DMS 273 (cell line): ENCODE measurements around the gene RNF167.

Experiments
- DNase-seq: peaks from one replicate; lab custom pipeline; 2025; ENCODE audit not compliant: unreplicated experiment; lab: John Stamatoyannopoulos, UW

The RNF167 gene

DNA sequence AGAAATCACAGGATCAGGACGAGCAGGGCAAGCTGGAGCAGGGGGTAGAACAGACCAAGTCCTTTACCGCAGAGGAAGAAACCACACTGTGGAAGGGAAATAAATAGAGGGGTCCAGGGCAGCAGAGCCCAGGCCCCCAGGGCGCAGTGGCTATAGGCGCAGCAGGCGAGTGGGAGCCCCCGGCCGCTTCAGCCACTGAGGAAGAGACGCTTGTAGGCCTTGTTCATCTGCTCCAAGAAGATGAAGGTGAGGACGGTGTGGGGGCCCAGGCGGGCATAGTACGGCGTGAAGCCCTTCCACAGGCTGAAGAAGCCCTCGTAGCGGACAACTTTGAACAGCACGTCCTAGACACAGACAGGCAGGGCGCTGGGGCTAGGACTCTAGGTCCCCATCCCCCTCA, 2.5 kb upstream of the RNF167 start:
- DNase-seq: no peak

DNA sequence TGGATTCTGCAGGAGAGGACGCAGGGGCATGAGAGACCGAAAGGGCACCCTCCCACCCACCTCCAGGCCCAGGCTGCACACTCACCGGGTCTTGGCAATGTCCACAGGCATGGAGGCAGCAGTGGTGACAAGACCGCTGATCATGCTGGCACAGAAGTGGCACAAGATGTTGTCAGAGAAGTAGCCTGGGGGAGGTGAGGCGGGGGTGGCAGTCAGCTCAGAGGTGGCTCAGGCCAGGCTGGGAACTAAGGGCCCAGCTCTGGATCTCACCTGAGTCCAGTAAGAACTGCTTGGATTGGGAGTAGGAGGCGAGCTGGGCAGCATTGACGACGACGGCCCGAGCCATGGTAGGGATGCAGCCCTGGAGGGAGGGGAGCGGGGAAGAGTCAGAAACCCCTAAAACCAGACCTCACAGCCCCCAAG, 2.0 kb upstream of the RNF167 start:
- DNase-seq: no peak

DNA sequence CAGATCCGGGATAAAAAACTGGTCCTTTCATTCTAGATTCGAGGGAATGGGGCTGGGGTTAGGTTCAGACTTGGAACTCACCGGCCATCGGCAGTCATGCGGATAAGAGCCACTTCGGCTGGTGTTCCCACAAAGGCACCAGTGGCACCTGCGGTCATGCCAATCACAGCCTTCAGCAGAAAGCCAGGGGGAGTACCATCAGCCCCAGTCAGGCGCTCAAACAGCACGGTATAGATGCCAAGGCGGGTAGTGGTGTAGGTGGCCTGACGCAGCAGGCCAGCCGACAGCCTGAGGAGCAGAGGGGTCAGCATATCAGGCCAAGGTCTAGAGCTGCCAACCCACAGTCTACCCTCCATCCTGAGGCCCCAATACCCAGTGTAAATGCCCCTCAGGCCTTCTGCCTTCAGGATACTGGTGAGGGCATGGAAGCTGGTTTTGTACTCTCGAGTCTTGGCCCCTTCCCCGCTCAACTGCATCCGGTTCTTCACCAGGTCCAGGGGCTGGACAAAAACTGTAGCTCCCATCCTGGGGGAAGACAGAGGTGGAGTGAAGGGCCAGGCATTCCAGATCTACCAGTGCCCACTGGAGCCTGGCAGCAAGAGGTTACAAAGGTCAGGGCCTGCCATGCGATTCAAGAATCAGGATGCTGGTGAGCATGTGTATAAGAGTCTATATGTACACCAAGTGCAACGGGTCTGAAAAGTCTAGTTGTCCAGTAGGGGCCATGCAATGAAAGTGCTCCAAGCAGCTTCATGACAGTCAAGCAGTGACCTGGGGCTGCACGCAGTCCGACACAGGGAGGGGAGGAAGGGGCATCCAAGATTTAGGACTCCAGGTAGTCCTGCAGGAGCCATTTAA, 1.2 kb upstream of the RNF167 start:
- peak; percentile 44 for DNase-seq

DNA sequence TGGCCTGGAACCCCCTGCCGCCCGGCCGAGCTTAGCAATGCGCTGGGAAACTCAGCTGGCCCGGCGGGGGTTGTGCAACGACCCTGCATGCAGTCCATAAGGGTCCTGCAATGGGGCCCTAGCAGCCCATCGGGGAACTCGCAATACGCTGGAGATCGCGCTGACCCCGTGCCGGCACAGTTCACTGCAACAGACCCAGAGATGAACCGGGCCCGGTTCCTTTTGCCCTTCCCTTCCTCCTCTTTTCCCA, 597 bp upstream of the RNF167 start:
- DNase-seq: no peak

DNA sequence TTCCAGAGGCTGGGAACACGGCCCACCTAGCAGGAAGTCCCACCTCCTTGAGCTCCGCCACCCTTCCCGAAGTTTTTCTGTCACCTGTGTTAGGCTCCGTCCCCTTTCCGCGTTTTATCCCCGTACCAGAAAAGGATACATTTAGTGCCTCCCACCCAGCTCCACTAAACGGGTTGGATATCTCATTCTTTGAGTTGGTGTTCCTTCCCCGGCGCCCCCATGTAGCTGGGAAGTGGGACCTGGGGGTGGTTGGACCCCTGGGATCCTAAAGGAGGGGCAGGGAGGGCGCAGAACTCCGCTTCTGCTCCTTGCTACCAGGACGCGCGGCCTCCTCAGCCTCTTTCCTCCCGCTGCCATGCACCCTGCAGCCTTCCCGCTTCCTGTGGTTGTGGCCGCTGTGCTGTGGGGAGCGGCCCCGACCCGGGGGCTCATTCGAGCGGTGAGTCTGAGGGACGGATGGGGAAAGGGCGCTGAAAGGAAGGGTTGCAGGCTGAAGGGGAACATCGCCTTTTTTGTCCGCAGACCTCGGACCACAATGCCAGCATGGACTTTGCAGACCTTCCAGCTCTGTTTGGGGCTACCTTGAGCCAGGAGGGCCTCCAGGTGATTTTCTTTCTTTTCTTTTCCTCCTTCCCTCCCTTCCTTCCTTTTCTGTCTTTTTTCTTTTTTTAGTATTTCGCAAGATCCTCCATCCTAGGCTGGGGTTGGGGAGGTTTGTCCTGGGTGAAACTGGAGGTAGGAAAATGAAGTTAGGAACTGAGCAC, 669 bp downstream of the RNF167 start:
- peak; percentile 57 for DNase-seq

DNA sequence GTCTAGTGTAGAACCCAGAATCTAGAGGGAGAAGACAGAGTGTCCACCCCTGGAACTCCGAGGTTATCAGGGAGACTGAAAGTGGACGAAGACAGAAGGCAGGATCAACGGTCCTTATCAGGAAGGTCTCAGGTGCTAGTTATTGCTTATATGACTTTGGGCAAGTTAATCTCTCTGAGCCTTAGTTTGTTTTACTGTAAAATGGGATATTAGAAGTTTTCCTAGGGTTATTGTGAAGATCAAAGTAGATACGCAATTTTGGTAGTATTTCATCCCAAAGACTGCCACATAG, 1.2 kb downstream of the RNF167 start:
- no peak for DNase-seq

DNA sequence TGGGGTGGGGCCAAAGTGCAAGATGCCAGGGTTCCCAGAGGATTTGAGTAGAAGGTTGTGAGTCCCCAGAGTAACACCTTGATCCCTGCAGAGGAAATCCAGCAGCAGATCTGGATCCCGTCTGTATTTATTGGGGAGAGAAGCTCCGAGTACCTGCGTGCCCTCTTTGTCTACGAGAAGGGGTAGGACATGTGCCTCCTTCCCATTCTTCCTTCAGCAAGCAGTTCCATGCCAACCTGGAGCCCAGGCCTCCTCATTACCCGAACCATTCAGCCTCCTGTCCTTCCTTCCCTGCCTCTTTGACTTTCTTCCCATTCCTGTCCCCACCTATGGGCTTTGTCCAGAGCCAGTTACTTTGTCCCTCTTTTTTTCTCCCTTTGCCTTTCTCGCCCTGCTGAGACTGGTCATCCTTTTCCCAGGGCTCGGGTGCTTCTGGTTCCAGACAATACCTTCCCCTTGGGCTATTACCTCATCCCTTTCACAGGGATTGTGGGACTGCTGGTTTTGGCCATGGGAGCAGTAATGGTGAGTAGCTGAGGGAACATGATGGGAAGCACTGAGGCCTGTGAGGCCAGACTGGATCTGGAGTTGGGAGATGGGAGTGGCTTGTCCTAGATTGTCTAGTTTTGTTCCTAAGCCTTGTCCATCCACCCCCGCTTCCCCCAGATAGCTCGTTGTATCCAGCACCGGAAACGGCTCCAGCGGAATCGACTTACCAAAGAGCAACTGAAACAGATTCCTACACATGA, 2.9 kb downstream of the RNF167 start:
- DNase-seq: no peak

DNA sequence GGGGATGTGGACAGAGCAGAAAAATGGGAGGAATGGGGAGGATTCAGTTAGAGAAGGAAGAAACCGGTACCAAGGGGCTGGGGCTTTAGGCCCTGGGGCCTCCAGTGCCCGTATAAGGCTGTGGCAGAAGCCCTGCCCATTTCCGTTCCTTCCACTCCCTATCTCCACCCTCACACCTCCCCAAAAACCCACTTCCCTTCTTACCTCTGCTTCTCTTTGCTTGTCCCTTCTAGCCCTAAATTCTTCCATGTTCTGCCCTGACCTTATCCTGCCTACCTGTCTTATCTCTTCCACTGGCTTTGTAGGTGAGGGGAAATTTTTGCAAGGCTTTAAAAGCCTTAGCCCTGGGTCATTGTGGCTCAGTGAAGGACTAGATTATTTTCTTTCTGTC, 4.1 kb downstream of the RNF167 start:
- peak; percentile 32 for DNase-seq

DNA sequence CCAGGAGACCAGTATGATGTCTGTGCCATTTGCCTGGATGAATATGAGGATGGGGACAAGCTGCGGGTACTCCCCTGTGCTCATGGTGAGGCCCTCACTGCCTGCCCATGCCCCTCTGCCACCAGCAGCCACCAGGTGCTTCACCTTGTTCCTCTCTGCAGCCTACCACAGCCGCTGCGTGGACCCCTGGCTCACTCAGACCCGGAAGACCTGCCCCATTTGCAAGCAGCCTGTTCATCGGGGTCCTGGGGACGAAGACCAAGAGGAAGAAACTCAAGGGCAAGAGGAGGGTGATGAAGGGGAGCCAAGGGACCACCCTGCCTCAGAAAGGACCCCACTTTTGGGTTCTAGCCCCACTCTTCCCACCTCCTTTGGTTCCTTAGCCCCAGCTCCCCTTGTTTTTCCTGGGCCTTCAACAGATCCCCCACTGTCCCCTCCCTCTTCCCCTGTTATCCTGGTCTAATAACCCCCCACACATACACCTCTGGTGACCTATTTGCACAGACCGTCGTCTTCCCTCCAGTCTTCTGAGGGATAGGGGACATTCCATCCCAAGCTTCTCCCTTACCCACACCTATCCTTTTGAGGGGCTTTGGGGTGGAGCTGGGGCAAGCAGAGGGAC, 4.6 kb downstream of the RNF167 start:
- DNase-seq: no peak

DNA sequence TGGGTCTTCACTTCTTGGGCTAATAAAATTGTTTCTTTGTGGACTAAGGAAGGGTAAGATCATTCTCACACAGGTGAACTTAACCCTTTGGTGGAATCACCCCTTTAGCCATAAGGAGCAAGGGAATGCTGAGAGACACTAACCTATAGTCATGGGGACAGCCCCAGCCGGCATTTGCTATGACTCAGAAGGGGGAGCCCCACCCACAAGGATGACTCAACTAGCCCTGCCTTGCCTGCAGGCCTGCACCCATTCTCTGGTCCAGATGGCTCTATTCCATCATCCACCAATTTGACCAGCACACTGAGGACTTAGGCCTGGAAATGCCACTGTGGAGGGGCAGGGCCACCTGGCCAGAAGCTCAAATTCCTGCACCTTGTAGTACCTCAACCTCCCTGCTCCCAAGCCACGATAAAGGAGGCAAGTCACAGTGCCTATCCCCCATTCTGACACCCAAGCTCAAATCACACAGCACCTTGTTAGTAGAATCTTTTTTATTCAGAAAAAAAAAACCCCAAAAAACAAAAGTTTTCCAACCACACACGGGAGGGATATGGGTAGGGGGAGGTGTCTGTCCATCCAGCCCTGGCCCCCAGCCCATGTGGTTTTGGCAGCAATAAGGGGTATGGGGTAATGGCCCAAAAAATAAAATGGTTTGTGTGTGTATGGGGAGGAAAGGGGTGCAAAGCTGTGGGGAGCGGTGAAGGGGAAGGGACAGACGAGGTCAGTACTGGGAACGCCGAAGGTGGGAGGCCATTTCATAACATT, 5.3 kb downstream of the RNF167 start:
- peak; percentile 80 for DNase-seq

DNA sequence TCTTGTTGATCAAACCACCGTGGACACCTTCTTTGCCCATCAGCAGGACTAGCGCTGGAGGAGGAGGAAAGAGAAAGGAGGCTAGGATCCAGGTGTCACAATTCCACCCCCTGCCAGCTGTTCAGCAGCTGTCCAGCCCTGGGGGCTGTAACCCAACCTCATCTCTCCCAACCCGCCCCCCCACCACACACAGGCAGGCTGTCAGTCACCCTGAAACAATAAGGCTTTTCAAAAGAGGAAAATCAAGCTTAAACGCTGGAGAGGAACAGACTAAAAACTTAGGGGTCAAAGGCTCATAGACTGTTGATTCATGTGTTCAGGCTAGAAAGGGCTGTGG, 5.8 kb downstream of the RNF167 start:
- peak; percentile 61 for DNase-seq

DNA sequence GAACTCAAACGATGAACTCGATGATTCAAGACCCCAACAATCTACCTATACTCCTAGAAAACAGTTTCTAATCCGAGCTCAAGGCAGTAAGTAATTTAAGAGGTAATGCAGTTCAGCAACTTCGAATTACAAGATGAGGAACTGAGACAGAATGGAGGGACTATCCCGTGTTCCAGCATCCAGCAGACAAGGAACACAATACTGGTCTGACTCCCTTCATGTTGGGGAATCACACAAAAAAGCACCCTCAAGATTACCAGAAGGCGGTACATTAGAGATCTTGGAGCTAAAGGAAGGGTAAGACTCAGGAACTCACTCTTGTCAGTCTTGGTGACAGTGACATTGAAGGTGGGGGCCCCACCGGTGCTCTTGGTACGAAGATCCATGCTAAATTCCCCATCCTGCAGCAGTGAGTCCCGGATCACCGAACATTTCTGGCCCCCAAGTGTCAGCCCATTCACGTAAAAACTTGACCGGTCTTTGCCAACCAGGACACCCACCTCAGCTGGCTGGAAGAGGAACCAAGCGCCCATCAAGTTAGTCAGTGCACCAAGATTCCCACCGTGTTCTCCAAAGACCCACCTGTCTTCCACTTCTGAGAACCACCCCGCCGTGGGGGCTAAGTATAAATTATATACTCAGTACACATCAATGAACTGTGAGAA, 6.4 kb downstream of the RNF167 start:
- no peak for DNase-seq

DNA sequence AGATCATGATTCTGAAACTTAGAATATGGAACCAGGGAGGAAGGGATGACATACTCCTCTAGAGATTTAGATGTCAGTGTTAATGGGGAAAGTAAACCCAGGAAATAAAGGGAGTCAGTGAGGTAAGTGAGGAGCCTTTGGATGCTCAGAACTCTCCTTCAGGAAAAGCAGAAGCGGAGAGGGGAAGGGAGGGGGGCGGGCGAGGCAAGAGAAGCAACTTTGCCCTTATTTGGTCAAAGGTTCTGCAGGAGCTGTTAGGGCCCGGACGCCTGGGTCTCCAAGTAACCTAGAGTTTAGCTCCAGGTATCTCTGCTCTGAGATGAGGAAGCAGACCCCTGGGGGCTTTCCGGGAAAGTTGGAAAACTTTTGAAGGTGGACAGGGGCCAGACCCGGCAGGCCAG, 6.9 kb downstream of the RNF167 start:
- peak; percentile 33 for DNase-seq

DNA sequence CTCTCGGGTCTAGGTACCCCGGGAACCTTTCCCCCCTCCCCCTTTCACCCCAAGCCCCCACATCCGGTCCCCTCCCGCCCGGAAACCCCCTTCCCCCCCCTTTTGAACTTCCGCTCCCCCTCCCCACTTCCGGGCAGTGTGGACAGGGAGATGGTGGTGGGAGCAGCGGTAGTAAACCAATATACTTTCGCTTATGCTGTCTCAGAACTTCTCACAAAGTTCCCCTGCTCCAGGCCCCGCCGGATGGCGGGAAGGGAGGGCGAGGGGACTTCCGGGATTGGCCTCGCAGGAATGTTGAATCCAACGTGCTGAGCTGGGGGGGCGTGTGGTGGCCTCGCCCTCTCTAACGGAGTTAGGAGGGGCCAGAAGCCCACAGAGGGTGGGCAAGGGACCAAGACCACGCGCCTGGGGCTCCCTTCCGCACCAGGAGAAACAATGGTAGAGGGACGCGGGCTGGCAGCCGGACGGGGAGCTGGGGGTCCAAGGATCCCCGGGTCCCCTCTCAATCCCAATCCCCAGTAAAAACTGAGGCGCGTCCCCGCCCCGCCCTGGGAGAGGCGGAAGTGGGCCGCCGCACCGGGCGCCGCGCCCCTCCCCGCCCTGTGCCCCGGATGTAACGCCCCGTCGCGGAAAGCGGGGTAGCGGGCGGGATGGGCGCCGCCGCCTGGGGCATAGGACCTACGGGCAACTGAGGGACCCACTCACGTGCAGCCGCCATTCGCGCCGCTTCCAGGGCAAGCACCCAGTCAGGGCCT, 7.5 kb downstream of the RNF167 start:
- peak; percentile 67 for DNase-seq

DNA sequence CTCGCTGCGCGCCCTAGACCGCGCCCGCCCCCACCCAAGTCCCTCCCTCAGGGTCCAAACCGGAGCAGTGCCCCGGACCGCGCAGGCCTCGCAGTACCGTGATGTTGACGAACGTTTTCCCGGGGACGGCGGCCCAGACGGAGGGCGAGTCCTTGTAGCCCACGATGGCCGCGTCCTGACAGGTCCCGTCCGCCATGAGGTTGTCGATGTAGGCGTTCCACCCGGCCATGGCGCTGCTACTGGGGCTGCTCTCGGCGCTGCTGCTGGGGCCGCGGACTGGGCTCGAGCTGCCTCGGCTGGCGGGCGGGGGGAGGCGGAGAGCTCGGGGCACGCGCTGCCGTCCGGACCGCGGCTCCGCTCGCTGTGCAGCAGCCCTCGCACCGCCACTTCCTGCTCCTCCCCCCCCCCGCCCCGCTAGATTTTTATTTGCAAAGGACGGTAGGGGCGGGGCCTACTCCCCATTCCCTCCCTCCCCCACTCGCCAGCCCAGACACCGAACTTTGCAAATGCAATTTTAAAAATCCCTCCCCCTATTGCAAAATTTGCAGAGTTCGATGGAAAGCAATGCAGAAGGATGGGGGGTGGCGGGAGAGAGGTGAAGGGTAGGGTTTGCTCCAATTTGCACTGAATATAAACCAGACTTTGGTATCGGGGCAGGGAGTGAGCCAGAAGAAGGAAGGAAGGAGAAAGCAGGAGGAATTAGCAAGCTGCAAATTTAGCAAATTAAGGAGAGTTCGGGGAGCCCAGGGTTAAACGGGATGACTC, 8.3 kb downstream of the RNF167 start, which contains the start of gene PFN1:
Gene PFN1, minus strand, starts transcription at position 365 of the 765 bp plus-strand sequence. Its CDS starts 136 bp downstream, at position 229.
- DNase-seq: peak; percentile 87

DNA sequence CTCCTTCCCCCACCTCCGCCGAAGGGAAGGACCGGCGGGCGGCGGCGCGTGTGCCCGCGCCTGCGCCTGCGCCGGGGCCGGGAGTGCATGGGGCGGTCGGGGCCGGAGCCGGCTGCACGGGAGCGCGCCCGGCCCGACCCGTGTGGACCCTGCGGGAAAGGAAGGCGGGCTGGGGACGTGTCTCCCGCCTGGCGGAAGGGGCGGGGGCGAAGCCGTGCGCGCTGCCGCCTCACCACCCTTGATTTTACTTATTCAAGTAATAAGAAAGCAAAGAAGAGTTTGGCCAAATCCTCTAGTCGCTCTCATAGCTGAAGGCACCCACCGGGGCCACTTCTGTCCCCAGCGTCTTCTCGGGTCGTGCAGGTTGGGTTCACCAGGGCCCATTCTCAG, 8.9 kb downstream of the RNF167 start:
- DNase-seq: peak; percentile 94

DNA sequence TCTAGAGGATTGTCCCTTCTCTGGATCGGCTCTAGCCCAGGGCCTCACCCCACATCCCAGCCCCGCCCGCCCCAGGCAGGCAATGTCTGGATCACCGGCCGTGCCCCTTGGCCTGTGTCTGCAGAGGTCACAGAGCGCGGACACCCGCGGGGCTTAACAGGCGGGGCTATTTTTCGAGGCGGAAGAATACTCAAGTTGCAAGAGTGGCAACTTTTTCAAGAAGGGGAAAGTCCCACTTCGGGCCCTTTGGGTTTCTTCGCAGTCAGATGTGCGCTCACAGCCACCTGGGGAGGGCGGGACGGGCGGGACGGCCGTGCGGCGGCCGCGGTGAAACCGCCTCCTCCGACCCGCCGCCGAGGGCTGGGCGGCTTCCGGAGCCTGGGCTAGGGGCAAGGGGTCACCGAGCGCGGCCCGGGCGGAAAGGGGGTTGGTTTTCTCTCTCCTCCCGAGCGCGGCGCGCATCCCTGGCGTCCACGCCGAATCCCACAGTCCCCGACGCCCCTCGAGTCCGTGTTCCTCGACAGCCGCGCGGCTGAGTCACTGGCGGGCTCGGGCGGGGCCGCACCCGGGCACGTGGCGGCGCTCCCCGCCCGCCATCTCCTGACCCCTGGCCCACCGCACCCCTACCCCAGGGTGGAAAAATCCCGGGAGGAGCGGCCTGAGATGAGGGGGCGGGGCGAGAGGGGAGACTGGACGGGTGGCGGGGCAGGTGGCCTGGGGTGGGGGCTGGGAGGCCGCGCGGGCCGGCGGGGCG, 9.4 kb downstream of the RNF167 start:
- peak; percentile 72 for DNase-seq

DNA sequence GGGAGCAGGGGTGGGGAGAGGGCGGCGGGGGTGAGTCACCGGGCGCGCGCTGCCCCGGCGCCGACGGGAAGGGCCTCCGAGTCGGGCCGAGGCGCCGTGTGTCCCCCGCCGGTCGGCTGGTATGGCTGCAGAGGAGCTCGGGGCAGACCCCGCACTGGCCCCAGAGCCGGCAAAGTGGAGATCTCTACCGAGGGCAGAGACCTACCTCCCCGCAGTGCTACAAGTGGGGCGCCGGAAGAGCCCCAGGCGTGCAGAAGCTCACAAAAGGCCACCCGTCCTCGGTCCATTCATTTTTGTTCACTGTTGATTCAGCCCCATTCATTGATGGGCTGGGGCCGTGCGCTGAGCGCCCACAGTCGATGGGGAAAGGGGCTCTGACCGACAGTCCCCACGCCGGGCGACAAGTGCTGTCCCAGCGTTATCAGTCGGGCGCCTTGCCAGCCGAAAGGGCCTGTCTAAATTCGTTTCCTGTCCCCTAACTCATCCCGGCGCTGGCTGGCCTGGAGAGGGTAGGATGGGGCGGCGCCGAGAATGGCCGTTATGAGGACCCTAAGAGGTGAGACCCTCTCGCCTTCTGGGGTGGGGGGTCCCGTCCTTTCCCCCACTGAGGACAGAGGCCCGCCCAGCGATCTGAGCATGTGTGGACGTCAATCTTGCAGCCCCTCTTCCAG, 10.1 kb downstream of the RNF167 start:
- no peak for DNase-seq
